ENCODE data around the gene CNKSR3.

CNKSR3 gene

DNA sequence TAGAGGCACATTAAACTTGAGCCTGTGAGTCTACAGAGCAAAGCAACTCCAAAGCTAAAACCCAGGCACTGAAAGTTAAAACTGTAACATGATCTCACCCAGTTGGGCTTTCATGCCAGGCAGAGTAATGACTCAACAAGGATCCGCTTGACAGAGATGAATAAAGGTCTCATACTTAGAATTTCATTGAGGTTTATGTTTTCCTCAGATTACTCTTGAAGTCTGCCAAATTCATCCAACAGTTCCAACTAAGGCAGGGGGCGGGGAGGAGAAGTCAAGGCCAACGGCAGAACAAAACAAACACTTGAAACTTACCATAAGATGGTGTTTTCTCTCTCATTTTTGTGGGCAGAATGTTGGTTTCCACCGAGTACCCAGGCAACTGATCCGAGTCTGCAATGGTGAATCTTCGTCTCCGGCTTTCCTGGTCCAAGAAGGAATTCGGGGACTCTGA lies 99.8 kb downstream of the CNKSR3 start:
- no peak for DNase-seq

- no peak for DNase-seq
These were observed 101.5 kb downstream of the CNKSR3 start for GRCh38 chr6:154408891-154409500.

GRCh38 chr6:154407440-154407839 lies 103.0 kb downstream of the CNKSR3 start:
- no peak for DNase-seq

DNA sequence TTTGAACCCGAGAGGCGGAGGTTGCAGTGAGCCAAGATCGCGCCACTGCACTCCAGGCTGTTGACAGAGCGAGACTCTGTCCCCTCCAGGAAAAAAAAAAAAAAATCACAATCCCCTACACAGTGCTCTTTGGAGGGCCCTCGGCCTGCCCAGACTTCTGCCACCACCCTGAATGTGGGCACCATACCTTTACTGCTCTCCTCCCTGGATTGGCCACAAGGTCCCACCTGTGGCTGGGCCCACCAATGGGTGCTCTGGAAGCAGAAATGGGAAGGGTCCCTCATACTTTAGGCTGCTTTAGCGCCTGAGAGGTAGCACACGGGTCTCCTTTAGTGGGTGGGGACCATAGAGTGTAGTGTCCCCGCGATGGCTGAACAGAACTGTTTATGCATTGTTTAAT lies 103.6 kb downstream of the CNKSR3 start:
- no peak for DNase-seq

- no peak for DNase-seq
These were observed 104.2 kb downstream of the CNKSR3 start for GRCh38 chr6:154406301-154406700.

DNA sequence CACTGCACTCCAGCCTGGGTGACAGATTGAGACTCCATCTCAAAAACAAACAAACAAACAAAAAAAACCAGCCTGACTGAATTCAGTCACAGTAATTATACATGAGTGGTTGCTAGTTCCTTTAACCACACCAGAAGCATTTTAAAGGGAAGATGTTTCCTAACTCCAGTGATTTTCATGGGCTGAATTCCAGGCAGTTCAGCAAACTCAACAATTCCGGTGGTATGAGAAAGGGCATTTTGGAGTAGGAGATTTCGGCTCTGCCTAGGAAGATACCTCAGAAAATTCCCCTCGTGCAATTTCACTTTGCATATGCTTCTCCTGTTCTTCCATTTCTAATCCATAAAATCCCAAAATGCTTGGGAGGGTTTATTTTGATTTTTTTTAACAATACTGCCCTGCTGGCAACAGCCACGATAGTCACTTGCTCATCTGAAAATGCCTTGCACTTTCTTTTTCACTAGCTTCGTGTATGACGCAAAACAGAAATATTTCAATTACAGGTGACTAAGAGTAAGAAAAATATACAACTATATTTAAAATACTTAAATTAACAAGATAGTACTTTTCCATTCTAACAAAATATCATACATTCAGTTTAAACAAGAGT lies 105.6 kb downstream of the CNKSR3 start:
- DNase-seq, result no peak

DNA sequence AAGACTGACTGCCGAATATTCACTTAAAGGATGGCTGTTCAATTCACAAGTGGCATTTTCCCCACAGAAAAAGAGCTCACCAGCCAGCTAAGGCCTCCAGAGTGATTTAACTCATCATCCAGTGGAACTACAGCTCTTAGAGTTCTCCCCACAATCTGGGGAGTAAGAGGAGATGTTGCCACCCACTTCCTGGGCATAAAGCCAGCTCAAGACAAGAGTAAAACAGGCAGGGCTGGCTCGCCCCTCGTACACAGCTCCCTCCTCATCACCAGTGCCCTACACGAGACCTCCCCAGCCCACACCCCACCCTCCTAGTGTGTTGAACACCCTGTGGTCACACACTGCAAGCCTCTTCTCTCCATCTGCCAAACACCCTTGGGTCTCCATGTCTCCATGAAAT lies 106.7 kb downstream of the CNKSR3 start:
- no peak for DNase-seq

- no peak for DNase-seq
These were observed 108.3 kb downstream of the CNKSR3 start for GRCh38 chr6:154402081-154402780.

DNA sequence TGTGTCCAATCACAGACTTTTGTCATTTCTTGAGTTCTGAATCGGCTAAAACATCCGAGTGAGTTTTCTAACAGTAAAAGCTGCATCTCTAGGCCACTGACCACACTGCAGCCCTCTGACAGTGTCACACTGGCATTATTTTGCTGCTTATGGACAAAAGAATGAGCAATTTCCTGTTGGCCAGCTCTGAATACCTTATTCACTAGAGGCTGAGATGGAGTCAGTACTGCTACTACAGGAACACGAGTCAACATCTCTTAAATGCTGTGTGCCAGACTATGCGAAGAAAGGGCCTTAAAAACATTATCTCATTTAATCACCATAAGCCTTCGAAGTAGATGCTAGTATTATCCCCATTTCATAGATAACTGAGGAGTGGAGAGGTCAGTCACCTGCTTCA lies 111.4 kb downstream of the CNKSR3 start:
- DNase-seq, result no peak

DNA sequence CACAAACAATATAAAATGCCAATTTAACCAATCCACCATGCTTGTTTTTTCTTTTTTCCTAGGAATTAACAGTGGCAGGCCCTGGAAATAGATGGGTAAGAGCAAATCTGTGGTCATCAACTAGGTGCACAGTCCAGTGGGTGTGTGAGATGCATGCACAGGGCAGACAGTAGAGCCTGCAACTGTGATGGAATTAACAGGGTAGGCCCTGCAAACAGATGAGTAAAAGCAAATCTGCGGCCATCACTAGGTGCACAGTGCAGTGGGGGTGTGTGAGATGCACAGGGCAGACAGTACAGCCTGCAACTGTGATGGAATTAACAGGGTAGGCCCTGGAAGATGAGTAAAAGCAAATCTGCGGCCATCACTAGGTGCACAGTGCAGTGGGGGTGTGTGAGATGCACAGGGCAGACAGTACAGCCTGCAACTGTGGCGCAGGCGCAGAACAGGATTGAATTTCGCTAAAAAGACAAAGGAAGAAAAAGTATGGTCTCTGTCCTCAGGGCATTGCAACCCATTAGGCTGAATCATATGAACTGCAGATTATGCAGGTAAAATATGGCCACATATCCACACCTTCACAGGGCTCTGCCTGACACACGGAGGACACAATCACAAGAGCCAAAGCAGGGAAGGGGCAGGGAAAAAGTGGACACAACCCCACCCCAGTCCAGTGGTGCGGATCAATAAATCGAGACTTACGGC lies 112.8 kb downstream of the CNKSR3 start:
- no peak for DNase-seq

DNA sequence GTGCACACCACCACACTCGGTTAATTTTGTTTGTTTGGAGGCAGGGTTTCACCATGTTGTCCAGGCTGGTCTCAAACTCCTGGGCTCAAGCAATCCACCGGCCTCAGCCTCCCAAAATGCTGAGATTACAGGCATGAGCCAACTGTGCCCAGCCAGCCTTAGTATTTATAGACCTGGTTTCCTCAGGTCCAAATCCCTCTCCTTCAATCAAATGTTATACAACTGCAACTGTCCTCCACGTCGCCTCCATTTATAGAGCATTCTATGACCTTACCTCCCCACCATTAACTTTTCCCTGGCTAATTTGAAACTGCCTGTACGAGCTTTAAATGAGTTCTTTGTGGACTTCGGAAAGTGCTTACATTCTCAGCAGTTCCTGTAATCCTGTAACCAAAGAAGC lies 114.6 kb downstream of the CNKSR3 start:
- no peak for DNase-seq

- no peak for DNase-seq
These were observed 115.2 kb downstream of the CNKSR3 start for GRCh38 chr6:154395316-154395715.

DNA sequence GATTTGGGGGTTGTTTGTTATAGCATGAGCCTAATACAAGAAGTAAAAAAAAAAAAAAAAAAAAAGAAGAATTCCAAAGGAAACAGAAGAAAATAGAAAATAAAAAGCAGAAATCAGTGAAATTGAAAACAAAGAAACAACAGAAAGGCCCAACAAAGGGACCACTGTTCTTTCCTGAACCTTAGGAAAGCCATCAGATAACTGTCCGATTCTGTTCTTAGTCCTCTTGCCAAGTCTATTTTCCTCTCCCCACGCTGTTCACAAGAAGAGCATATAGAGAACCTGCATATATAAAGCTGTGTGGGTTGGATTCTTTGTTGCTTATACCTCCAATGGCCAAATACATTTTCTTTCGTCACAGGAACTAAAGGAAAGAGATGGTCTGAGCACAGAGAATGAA lies 115.9 kb downstream of the CNKSR3 start:
- DNase-seq, result no peak

- no peak for DNase-seq
These were observed 120.5 kb downstream of the CNKSR3 start for GRCh38 chr6:154390034-154390433.

GRCh38 chr6:154388803-154389202 lies 121.7 kb downstream of the CNKSR3 start:
- DNase-seq, result no peak

DNA sequence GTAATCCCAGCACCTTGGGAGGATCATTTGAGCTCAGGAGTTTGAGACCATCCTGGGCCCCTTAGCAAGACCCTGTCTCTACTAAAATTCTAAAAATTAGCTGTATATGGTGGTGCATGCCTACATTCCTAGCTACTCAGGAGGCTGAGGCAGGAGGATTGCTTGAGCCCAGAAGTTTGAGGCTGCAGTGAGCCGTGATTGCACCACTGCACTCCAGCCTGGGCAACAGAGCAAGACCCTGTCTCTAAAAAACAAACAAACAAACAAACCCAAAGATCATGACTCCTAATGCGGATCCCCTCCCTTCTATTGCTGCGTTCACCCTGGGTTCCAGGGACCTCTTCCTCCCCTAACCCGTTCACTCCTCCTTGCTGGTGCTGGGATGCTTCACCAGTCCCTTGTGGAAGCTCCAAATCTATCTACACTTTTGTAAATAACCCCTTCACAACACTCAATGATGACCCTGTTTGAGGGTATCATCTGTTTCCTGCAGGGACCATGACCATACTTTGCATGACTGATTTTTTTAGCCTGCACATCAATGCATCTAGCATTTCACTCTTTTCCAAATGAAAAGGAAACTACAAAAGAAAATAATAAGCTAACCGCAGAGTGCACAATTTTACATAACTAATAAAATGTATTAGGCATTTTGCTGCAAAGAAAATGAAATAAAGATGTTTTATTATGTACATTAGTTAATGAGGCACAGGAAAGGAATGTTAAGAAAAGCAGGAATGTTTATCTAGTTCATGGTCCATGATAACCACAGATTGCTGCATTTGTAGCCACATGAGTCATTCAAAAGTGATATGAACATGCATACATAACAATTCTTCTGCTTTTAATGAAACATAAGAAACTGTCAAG lies 123.4 kb downstream of the CNKSR3 start:
- DNase-seq, result no peak

- no peak for DNase-seq
These were observed 126.3 kb downstream of the CNKSR3 start for GRCh38 chr6:154384191-154384590.

GRCh38 chr6:154383273-154383672 lies 127.2 kb downstream of the CNKSR3 start:
- no peak for DNase-seq

GRCh38 chr6:154382740-154383139 lies 127.7 kb downstream of the CNKSR3 start:
- DNase-seq, result no peak

DNA sequence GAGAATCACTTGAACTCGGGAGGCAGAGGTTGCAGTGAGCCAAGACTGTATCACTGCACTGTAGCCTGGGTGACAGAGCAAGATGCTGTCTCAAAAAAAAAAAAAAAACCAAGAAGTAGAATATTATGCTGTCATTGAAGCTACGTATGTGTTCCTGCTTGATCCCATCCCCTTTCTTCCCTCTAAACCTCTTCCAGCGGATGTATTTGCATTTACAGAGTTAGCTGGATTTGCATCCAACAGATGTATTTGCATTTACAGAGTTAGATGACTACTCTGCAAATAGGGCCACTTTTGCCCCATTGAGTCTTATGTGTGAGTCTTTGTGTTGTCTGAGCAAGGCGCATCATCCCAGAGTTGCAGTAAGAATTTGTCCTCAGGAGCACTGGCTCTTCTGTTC lies 128.9 kb downstream of the CNKSR3 start:
- DNase-seq, result no peak

DNA sequence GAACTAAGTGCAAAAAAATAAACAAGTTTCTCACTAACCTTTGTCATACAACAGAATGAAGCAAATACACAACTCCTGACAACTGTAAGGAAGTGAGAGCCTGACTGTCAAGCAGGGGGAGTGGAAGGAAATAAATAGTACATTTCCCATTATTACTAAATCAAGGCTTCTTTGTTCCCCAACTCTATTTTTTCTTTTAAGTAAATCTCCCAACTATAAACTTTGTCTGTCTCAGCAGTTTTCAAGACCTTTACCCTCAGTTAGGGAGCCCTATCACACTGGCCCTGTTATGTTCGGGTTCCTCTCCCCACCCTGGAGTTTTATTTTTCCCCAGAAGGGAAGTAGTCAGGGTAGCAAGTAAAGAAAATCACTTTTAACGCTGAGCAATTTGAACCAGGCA lies 129.7 kb downstream of the CNKSR3 start:
- no peak for DNase-seq

DNA sequence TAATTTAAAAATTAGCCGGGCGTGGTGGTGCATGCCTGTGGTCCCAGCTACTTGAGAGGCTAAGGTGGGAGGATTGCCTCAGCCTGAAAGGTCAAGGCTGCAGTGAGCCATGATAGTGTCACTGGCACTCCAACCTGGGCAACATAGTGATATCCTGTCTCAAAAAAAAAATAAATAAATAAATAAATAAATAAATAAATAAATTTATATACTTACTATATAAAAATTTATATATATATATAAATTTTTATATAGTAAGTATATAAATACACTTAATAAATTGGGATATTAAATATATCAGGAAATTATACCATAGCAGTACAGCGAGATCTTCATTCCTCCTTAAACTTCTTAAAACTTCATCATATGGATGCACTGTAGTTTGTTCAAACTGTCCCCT lies 130.9 kb downstream of the CNKSR3 start:
- DNase-seq, result no peak

GRCh38 chr6:154378518-154378917 lies 132.0 kb downstream of the CNKSR3 start:
- no peak for DNase-seq
